Peyer's patch (tissue), 4 donors: ENCODE results near the gene SLC10A1. TPM values are rescaled to one million over a fixed set of nuclear protein-coding genes. Genes with fewer than 3 reads are reported as not detected.

Experiments
- DNase-seq, 3 donors: peaks; one replicate each; pipeline ENCODE4 v3.0.0-alpha.2; 2017 to 2019
- H3K27ac ChIP-seq, 4 donors: fragments of 200-600 bp; sonication (generic); one replicate each; pipeline ENCODE4 v1.5.1; 2016 to 2019
- H3K27me3 ChIP-seq, 2 donors: fragments of 200-600 bp; sonication (generic); one replicate each; pipeline ENCODE4 v1.5.1; 2019
- H3K36me3 ChIP-seq, 3 donors: fragments of 200-600 bp; sonication (generic); one replicate each; pipeline ENCODE4 v1.5.1; 2016 to 2019
- H3K4me1 ChIP-seq, 4 donors: fragments of 200-600 bp; sonication (generic); one replicate each; pipeline ENCODE4 v1.5.1; 2016 to 2019
- H3K4me3 ChIP-seq, 4 donors: fragments of 200-600 bp; sonication (generic); 1 replicate in 3 of 4; 2 replicates in 1 of 4; pipeline ENCODE4 v1.5.1; 2016 to 2019; ENCODE audit warnings: mild to moderate bottlenecking in 1 of 4
- H3K9me3 ChIP-seq, 4 donors: fragments of 200-600 bp; sonication (generic); one replicate each; pipeline ENCODE4 v1.5.1; 2016 to 2019; ENCODE audit warnings: mild to moderate bottlenecking in 1 of 4
- POLR2A ChIP-seq, 2 donors: fragments of 450-650 bp; IDR thresholded peaks; one replicate each; pipeline ENCODE4 v1.5.1; 2017; ENCODE audit warnings: antibody characterized with exemption in 2 of 2, mild to moderate bottlenecking in 2 of 2, moderate library complexity in 2 of 2
- small RNA-seq, 2 donors: library from RNA; depleted of rRNA; stranded (forward); fragments of <200 nt; gene quantifications; one replicate each; pipeline ENCODE3, GENCODE V24; 2016
- total RNA-seq, 4 donors: library from RNA; depleted of rRNA; stranded (reverse); fragments of >200 nt; gene quantifications; one replicate each; pipeline ENCODE4 v1.1.0, GENCODE V29; 2016
- TF ChIP-seq, protein P1 (sequence below), 6 experiments: fragments of 450-650 bp in 4 of 6; fragments of 200-600 bp in 2 of 6; sonication (generic) in 1 of 6; IDR thresholded peaks; one replicate each; pipeline ENCODE4 v1.5.1; 2017 to 2019; ENCODE audit warnings: antibody characterized with exemption in 6 of 6, mild to moderate bottlenecking in 3 of 6, moderate library complexity in 1 of 6

Gene SLC10A1
- total RNA-seq, 4 donors from 2014 or later = not detected

DNA sequence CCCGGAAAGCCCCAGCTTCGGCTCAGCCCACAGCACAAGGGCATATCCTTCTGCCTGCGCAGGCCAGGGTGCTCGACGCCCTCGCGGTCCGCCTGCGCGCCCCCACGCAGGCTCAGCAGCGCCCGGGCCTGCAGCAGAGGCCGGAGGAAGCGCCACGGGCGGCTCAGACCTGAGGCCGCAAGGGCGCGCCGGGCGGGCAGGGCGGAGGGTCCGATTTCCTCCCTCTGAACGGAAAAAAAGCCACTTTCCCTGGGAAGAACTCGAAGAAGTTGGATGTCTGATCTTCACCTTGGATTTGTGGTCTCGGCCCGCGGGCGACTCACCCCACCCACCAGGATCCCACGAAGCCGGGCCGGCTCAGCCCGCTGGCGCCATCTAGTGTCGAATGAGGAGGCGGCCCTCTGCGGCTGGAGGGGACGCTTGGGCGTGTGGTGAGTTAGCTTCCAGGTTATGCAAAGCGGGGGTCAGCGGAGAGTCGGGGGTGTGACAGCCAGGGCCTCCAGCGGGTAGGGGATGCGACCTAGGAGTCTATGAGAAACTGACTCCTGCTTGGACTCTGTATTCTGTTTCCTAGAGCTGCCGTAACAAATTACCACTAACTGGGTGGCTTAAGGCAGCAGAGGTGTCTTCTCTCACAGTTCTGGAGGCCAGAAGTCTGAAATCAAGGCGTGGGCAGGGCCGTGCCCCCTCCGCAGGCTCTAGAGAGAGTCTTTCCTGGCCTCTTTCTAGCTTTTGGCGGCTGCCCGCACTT lies 70.1 kb downstream of the SLC10A1 start:
- Histone ChIP-seq H3K9me3 (no peaks in the 10 kb centered on the region), H3K27me3 (no peaks in the 10 kb centered on the region), H3K27ac (peak overlapping the region in 3 of 4 donors; percentile 15 to 73 (median 23)), H3K36me3 (no peaks in the 10 kb centered on the region), H3K4me1 (peaks cover 0 to 20% (median 2%) of the 10 kb centered on the region in 4 donors), H3K4me3 (peak overlapping the region; percentile 30 to 49 (median 46))
- peak; percentile 80 to 91 (median 90) for DNase-seq
- TF ChIP-seq, protein P1, sequence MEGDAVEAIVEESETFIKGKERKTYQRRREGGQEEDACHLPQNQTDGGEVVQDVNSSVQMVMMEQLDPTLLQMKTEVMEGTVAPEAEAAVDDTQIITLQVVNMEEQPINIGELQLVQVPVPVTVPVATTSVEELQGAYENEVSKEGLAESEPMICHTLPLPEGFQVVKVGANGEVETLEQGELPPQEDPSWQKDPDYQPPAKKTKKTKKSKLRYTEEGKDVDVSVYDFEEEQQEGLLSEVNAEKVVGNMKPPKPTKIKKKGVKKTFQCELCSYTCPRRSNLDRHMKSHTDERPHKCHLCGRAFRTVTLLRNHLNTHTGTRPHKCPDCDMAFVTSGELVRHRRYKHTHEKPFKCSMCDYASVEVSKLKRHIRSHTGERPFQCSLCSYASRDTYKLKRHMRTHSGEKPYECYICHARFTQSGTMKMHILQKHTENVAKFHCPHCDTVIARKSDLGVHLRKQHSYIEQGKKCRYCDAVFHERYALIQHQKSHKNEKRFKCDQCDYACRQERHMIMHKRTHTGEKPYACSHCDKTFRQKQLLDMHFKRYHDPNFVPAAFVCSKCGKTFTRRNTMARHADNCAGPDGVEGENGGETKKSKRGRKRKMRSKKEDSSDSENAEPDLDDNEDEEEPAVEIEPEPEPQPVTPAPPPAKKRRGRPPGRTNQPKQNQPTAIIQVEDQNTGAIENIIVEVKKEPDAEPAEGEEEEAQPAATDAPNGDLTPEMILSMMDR (IDR thresholded peaks at IDR 0.05) = peak; percentile 86 to 98 (median 96)
- TF ChIP-seq POLR2A (IDR thresholded peaks at IDR 0.05) = peak in 1 of 2 donors; percentile 11

Small RNA genes lying within 50 kb of the gene (small RNA-seq; reads per million reads assigned to genes)
- 0 reads per million in 2 donors for gene RF00614

Other genes with a start within 250 kb of the SLC10A1 start
- not detected for gene CCDC177, start 222.4 kb downstream of the SLC10A1 start, total RNA-seq
- 100 to 1,000 TPM in 3 of 4 donors, 10 to 100 TPM in 1; 33.8 to 125 (median 113) TPM for gene SUSD6, start 185.6 kb downstream of the SLC10A1 start, total RNA-seq
- gene SRSF5, start 30.1 kb downstream of the SLC10A1 start, total RNA-seq = 100 to 1,000 TPM; 339 to 528 (median 434) TPM
- under 1 TPM in 3 of 4 donors, not detected in 1; 0.35 to 0.54 (median 0.38) TPM for gene SMOC1, start 82.2 kb upstream of the SLC10A1 start, total RNA-seq